Activated CD4-positive, alpha-beta T cell treated with anti-CD3 and anti-CD28 coated beads for 1 hour (primary cell): ENCODE data around the gene BMP2K.

ENCODE experiments used
- DNase-seq: peaks from one replicate; pipeline ENCODE4 v3.0.0-alpha.2; 2020

Gene BMP2K

GRCh38 chr4:78938474-78938867, 162.3 kb downstream of the BMP2K start:
- DNase-seq = no peak

- peak; percentile 76 for DNase-seq
Measured at GRCh38 chr4:78938868-78939666, 162.9 kb downstream of the BMP2K start, which contains the start of gene PAQR3. PAQR3 (minus strand) TSS chr4:78939438; CDS start chr4:78939224, 214 bp downstream.

- no peak for DNase-seq
Measured at GRCh38 chr4:78939667-78940008, 163.5 kb downstream of the BMP2K start.

GRCh38 chr4:78940752-78941151, 164.6 kb downstream of the BMP2K start:
- no peak for DNase-seq

GRCh38 chr4:78944381-78944780, 168.2 kb downstream of the BMP2K start:
- no peak for DNase-seq

GRCh38 chr4:78945651-78946179, 169.6 kb downstream of the BMP2K start:
- no peak for DNase-seq

GRCh38 chr4:78949735-78950134, 173.6 kb downstream of the BMP2K start:
- no peak for DNase-seq

GRCh38 chr4:78951862-78952472, 175.8 kb downstream of the BMP2K start:
- DNase-seq = no peak

- DNase-seq = no peak
Measured at GRCh38 chr4:78953231-78953630, 177.1 kb downstream of the BMP2K start.

GRCh38 chr4:78953769-78954666, 177.9 kb downstream of the BMP2K start:
- no peak for DNase-seq

GRCh38 chr4:78956975-78957374, 180.8 kb downstream of the BMP2K start:
- DNase-seq = no peak

GRCh38 chr4:78960926-78961325, 184.8 kb downstream of the BMP2K start:
- DNase-seq = no peak
